Amygdala (tissue), 56 donors: ENCODE data around the gene CTDNEP1.

ENCODE experiments used
- DNase-seq, 56 donors: peaks; one replicate each; lab custom pipeline; 2025; lab: John Stamatoyannopoulos, UW

CTDNEP1 gene

DNA sequence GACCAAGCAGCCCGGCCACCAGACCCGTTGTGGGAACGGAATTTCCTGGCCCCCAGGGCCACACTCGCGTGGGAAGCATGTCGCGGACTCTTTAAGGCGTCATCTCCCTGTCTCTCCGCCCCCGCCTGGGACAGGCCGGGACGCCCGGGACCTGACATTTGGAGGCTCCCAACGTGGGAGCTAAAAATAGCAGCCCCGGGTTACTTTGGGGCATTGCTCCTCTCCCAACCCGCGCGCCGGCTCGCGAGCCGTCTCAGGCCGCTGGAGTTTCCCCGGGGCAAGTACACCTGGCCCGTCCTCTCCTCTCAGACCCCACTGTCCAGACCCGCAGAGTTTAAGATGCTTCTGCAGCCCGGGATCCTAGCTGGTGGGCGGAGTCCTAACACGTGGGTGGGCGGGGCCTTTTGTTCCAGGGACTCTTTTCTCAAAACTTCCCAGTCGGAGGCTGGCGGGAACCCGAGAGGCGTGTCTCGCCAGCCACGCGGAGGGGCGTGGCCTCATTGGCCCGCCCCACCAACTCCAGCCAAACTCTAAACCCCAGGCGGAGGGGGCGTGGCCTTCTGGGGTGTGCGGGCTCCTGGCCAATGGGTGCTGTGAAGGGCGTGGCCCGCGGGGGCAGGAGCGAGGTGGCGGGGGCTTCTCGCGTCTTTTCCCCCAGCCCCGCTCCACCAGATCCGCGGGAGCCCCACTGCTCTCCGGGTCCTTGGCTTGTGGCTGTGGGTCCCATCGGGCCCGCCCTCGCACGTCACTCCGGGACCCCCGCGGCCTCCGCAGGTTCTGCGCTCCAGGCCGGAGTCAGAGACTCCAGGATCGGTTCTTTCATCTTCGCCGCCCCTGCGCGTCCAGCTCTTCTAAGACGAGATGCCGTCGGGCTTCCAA is 29.8 kb upstream of the CTDNEP1 start, which contains the start of gene SLC2A4:
Gene SLC2A4 (plus strand): TSS at position 645 of the 879 bp plus-strand sequence. CDS start 217 bp downstream, at position 862.
- DNase-seq = peak in 50 of 56 donors; percentile 31 to 92 (median 58)

DNA sequence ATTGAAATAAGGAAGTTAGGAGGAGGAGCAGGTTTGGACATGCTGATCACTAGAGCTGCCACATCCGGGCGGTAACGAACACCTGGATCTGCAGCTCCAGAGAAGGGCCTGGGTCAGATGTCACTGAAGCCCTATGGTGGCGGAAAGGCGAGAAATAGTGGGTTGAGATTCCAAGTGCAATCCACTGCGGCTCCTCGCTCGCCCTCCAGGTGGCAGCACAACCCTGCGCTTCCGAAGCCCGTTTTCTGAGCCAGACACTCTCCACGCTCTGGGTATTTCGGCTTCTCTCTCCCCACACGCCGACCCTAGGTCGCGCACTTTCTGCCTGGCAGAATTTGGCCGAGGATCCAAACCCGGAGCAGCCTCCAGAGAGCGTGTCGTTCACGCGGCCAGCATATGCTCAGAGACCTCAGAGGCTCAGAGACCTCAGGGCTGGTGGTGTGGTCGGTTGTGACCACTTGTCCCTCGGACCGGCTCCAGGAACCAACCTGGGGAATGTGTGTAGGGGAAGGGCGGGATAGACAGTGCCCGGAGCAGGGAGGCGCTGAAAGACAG is 29.1 kb upstream of the CTDNEP1 start:
- DNase-seq = peak in 50 of 56 donors; percentile 23 to 88 (median 61)

DNA sequence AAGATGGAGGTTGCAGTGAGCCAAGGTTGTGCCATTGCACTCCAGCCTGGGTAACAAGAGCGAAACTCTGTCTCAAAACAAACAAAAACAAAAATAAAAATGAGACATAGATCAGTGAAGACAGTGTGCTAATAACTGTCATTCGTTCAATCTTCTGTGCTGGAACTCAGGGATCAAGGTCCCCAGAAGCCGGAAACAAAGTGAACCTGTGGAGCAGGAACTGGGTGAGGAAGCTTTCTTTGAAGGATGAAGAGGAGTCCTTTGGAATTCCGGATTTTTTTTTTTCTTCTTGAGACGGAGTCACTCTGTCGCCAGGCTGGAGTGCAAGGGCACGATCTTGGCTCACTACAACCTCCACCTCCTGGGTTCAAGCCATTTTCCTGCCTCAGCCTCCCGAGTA is 27.9 kb upstream of the CTDNEP1 start:
- DNase-seq = no peak

DNA sequence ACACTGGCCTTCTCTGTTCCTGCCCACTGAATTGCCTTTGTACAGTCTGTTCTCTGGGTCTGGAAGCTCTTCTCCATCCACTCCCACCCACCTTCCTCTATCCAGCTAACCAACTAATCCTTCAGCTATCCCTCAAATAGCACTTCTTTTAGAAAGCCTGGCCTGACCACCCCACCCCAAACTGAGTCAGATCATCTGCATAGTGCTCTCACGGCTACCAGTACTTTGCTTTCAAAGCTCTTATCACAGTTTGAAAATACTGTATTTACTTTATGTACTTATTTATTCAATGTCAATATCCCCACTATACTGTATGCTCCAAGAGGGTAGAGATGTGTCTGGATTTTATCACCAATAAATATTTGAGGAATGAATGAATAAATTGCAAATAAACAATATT is 15.2 kb upstream of the CTDNEP1 start:
- DNase-seq = no peak

DNA sequence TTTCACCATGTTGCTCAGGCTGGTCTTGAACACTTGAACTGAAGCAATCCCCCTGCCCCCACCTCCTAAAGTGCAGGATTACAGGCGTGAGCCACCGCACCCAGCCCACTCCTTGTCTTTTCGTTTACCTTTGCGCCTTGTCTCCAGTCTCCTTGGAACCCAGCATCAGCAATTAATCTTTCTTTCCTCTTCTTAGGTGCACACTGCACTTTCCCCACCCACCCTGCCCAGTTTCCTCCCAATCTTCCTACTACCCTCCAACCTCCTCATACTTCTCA is 12.2 kb upstream of the CTDNEP1 start:
- no peak for DNase-seq

DNA sequence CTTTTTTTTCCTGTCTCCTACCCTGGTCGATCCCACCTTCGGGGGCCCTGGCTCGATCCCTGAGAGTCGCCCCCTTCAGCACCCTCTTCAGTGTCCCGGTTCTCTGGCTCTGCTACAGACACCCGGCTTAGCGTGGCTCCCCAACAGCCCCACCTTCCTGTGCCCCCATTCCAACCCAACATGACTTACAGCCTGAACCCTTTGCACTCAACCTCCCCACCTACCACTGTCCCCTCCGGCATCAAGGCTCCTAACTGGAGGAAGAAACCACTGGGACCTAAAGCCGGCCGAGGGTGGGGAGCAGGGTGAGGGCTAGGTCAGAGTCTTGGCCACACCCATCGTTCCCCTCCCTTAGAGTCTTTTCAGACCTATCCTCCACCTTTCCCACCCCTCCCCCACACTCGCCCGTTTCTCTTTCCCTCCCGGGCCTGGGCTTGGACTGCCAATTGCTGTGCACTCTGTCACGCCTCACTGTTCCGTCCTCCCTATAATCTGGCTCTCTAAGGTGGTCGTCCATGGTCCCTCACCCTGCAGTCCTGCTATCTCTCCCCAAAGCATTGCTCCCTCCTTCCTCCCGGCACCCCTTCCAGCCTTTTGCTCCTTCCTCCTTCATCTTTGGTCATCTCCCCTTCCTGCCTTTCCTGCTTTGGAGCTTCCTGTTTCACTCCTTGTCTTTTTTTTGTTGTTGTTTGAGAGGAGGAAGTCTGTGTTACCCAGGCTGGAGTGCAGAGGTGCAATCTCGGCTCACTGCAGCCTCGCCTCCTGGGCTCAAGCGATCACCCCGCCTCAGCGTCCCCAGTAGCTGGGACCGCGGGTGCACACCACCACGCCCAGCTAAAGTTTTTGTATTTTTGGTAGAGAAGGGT is 11.6 kb upstream of the CTDNEP1 start:
- DNase-seq = no peak

DNA sequence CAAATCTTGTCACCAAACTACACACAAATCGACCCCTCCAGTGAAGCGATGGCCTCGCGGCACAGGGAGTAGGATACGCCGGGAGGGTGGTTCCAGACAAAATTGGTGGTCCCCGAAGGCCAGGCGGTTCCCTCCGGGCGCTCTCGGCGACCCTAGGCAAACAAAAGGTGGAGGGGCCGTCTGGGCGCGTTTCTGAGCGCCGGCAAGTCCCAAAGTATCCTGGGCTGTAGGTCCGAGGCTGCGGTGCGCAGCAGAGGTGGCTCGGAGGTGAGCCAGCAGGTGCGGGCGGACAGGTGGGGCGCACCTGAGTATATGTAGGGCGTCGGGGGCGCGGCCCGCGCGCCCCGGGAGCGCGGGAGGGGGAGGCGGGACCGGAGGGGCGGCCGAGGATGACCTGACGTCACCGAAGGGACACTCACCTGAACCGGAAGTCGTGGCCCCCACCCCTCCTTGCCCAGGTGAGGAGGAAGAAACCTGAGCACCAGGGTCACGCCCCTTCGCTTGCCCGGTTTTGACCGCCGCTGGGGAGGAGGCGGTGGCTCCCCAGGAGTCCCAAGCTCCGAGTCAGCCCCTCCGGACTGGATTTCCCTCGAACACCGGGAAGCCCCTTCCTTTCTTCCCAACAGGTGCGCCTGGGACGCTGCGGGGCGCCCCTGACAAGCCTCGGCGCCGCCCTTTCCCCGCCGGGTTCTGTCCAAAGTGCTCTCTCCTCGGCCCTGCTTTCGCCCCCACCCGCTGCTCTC is 10.8 kb upstream of the CTDNEP1 start, which contains the start of gene CLDN7:
Gene CLDN7 (minus strand): TSS at position 287 of the 743 bp plus-strand sequence. CDS start 435 bp downstream, outside the sequence.
- no peak for DNase-seq

DNA sequence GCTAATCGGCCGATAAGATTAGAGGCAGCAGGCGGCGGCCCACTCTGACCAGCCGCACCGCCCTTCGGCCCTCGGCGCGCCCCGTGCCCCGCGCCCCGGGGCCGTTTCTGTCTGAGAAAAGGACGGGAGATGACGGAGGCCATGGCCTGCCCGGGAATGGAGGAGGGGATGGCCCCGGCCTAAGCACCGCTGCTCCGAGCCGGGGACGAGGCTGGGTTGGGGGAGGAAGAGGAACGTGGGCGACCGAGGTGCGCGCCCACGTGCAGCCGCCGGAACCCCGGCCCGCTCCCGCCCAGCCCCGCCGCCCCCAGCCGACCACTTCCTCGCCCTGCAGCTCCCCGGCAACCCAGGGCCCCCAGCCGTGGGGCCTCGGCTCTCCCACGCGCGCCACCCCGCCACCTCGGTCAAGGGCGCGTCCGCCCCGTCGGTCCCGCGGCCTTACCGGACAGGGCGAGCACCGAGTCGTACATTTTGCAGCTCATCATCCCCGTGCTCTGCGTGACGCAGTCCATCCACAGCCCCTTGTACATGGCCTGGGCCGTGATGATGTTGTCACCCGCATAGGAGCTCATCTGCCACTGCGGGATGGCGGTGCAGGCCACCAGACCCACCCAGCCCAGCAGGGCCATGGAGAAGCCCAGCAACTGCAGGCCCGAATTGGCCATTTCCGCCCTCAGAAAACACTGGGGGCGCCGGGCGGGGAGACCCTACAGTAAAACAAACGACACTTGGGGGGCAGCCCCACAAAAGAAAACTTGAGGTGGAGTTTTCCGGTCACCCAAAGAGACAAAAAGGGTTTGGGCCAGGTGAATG is 10.1 kb upstream of the CTDNEP1 start:
- no peak for DNase-seq

DNA sequence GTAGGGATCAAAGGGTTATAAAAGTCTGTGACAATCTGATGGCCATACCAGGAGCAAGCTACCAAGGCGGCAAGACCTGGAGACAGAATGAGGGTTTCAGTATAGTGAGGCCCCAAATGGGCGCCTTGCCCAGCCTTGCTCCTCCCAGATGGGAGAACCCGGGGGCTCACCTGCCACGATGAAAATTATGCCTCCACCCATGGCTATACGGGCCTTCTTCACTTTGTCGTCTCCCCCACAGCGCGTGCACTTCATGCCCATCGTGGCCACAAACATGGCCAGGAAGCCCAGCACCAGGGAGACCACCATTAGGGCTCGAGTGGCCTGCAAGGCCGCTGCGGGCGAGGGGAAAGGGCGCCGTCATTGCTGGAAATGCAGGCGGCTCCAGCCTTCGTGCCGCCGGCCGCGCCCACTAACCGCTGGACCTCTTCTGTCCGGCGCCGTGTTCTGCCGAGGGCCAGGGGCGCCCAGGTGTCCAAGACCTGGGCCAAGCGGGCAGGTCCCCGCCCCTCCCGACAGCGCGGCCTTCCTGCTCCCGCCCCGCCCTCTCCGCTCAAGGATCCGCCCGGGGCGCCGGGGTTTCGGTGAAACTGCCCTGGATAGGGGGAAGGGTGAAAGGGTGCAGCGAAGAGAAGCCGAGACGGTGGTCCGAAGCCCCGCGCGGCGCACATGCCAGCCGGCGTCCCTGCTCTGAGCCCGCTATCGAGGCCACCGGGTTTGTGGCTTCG is 9.3 kb upstream of the CTDNEP1 start:
- no peak for DNase-seq

DNA sequence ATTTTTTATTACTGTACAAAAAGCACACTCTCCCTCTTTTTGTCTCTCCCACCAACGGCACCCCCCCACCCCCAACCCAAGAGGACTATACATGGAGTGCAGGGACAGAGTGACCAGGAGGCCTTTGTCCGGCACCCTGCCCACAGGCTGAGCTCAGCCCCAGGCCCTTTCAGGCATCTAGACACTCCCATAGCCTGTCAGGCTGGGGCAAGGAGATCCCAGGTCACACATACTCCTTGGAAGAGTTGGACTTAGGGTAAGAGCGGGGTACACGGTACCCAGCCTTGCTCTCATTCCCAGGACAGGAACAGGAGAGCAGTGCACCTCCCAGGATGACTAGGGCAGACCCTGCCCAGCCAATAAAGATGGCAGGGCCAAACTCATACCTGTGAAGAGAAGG is 8.6 kb upstream of the CTDNEP1 start:
- DNase-seq = no peak

DNA sequence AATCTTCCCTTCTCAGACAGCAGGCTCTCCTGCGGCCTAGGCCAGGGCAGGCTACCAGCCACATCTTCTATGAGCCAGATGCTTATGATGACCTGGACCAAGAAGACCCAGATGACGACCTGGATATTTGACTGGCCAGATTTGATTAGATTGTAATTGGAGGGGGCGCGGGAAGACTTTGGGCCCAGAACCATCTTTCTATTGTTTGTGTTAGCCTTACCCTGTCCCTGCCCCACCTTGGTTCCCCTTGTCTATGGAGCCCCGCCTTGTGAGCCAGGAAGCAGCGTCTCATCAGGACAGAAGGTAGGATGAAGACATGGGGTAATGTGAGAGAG is 8.0 kb upstream of the CTDNEP1 start:
- no peak for DNase-seq

DNA sequence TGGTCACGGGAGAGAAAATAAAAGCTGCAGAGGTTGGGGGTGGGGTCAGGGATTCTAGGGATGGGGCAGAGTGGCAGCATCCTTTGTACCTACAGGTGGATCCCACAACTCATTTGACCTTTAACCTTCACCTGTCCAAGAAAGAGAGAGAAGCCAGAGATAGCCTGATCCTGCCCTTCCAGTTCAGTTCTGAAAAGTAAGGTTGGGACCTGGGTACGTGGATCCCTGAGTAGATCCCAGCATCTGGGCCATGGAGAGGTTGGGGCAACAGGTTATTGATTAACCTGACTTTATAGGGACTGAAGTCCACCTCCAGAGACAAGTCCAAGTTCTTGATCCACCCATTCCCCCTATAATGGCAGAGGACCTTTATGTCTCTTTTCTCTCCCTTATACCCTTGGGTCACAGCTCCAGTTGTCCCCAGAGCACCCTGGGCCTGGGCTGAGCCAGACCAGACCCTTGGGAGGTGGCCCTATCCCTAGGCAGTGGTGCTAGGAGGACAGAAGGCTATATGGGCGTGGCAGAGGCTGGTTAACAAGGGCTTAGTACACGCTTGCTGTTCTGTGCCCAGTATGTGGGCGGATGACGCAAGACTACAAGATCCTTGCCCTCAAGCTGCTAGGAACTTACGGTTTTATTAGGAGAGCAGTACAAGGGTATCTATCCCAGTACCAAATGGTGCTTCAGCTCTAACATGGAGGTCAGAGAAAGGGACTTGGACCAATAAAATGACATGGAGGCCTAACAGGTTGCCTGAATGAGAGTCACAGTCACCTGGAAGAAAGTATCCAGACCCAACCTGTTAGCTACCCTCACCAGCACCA is 7.4 kb upstream of the CTDNEP1 start:
- DNase-seq = no peak

DNA sequence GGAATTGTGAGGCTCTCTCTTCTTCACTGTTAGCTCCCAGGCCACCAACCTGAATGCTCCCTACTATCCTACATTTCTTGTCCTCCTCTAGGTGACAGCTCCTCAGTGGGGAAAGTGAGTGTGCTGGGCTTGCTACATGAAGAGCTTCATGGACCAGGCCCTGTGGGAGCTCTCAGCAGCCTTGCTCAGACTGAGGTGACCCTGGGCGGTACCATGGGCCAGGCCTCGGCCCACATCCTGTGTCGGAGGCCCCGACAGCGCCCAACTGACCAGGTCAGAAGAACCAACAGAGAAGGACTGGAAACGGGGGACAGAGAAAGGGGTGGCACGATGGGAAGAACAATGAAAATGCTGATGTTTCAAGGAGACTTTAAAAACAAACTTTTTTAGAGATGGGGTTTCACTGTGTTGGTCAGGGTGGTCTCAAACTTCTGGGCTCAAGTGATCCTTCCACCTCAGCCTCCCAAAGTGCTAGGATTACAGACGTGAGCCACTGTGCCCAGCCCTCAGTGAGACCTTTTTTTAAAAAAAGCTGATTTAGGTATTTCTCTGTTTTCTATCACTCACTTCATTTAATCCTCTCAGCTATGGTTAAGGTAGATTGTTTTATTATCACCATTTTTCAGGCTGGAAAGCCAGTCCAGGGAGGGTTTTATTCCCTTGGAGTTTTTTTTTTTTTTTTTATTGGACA is 5.4 kb upstream of the CTDNEP1 start:
- no peak for DNase-seq

DNA sequence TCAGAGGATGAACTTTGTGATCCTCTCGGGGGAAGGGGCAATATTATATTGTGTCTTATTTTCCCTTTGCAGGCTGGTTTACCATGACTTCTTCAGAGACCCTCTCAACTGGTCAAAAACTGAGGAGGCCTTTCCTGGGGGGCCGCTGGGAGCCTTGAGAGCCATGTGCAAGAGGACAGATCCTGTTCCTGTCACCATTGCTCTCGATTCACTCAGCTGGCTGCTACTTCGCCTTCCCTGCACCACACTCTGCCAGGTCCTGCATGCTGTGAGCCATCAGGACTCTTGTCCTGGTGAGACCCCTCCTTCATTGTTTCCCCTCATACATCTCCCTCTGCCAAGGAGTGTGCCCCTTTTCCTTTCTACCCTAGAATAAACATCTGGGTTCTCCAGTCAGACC is 3.0 kb upstream of the CTDNEP1 start:
- DNase-seq = no peak

DNA sequence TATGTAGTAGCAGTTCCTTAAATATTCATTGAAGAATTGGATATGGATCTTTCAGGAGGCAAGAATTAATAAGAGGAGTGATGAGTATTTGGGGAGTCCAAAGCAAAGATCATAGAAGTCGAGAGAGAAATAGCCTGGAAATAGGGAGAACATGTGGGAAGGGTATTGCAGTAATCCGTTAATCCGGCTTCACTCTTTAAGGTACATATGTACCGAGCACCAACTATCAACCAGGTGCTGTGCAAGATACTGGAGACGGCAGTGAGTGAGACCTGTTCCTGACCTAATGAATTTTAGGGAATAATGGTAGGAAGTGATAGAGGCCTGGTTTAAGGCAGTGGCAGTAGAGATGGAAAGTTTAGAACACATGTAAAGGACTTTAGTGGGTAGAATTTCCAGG is 1.5 kb upstream of the CTDNEP1 start:
- DNase-seq = no peak

DNA sequence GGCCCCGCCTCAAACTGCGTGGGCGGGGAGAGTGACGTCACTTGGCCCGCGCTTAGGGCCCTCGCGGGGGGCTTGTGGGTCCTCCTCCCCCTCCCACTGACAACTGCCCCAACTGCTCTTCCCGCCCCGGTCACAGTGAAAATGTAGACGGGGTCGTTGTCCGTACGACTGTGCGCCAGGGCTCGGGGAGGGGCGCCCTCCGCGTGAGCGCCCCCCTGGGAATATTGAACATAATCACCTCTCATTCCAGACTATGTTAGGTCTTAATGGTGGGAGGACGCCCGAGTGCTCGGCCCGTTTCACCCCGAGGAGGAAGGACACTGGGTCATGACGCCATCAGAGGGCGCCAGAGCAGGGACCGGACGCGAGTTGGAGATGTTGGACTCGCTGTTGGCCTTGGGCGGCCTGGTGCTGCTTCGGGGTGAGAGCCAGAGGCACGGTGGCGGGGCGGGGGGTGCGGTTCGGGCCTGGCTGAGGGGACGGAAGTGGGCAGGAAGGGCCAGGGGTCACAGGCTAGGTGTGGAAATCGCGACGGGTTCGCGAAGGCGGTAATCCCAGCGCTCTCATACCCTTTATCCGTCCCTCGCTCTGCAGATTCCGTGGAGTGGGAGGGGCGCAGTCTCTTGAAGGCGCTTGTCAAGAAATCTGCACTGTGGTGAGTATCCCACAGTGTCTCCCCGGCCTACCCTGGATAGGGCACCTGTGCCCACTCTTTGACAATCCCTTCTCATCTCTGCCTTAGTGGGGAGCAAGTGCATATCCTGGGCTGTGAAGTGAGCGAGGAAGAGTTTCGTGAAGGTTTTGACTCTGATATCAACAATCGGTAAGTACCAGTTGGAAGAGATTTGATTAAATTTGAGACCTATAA is 876 bp upstream of the CTDNEP1 start, which contains the start of gene ELP5:
Gene ELP5 (plus strand): TSS at position 40 of the 868 bp plus-strand sequence. CDS start 336 bp downstream, at position 376.
- DNase-seq = peak; percentile 62 to 94 (median 86)
